Measurements from ENCODE around the gene ACOT12. TPM values are rescaled to one million over a fixed set of nuclear protein-coding genes. Genes with fewer than 3 reads are reported as not detected.
A peak's percentile ranks its signal among the peaks of the same experiment; 100 is the strongest.

The ACOT12 gene
- total and polyA plus RNA-seq, 9 of the 15 experiments (the other 6 are each of a cell fraction or from before 2014, with no cell fraction given), result 0.03 TPM; not detected in 8

DNA sequence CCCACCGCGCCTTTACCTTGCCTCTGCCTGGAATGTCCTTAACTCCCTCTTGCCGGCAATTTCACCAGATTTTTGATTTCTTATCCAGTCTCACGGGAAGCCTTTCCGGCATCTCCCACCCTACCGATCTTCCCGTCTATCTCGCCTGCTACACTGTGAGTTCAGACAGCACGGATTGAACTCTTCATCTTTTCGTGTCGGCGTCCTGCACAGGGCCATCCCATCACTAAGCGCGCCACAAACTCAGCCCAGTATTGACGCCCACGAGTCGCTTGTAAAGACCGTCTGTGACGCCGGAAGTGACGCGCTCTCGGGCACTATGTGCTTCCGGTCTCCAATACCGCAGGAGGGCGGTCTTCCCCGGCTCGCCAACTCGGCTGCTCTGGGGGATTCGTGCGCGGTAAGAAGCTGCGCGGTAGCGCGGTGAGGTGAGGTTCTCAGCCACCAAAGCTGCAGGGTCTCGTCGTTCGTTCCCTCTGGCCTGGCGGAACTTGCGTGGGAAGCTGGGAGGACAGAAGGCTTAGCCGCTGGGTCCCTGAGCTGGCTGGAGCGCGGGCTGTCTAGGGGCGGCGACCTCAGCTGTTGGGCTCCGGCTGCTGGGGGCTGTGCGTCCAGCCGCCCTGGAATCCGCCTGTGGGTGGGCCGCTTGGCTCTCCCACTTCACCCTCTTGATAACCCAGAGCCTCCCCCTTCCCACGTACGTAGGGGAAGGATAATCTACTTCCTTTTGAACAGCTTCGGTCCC, 92.5 kb downstream of the ACOT12 start, which contains the start of gene ZCCHC9 (continued):
- TF ChIP-seq RBM17 (IDR thresholded peaks at IDR 0.05; ENCODE audit: borderline replicate concordance, low read depth, low read length) (no peak), MED1 (CRISPR knock-in tag; IDR thresholded peaks at IDR 0.05; ENCODE audit: borderline replicate concordance) (no peak), KAT2B (IDR thresholded peaks at IDR 0.05; ENCODE audit: low read depth, low read length) (no peak), SMARCB1 (IDR thresholded peaks at IDR 0.05; ENCODE audit: insufficient read length, low read depth) (no peak), ZNF224 (CRISPR knock-in tag; IDR thresholded peaks at IDR 0.05) (no peak), ZNF212 (CRISPR knock-in tag; IDR thresholded peaks at IDR 0.05) (no peak), CEBPG (CRISPR knock-in tag; IDR thresholded peaks at IDR 0.05) (no peak), CEBPG (tag; conservative IDR thresholded peaks at IDR 0.05 in 1 of 2, IDR thresholded peaks at IDR 0.05 in 1 of 2) (no peak), ZNF444 (CRISPR knock-in tag; IDR thresholded peaks at IDR 0.05) (no peak)
- TF ChIP-seq, protein P1, sequence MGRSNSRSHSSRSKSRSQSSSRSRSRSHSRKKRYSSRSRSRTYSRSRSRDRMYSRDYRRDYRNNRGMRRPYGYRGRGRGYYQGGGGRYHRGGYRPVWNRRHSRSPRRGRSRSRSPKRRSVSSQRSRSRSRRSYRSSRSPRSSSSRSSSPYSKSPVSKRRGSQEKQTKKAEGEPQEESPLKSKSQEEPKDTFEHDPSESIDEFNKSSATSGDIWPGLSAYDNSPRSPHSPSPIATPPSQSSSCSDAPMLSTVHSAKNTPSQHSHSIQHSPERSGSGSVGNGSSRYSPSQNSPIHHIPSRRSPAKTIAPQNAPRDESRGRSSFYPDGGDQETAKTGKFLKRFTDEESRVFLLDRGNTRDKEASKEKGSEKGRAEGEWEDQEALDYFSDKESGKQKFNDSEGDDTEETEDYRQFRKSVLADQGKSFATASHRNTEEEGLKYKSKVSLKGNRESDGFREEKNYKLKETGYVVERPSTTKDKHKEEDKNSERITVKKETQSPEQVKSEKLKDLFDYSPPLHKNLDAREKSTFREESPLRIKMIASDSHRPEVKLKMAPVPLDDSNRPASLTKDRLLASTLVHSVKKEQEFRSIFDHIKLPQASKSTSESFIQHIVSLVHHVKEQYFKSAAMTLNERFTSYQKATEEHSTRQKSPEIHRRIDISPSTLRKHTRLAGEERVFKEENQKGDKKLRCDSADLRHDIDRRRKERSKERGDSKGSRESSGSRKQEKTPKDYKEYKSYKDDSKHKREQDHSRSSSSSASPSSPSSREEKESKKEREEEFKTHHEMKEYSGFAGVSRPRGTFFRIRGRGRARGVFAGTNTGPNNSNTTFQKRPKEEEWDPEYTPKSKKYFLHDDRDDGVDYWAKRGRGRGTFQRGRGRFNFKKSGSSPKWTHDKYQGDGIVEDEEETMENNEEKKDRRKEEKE (IDR thresholded peaks at IDR 0.05; ENCODE audit: borderline replicate concordance in 1 of 2, control insufficient read depth in 1 of 2, low read depth in 2 of 2, low read length in 1 of 2), result no peak
- TF ChIP-seq, protein P2, sequence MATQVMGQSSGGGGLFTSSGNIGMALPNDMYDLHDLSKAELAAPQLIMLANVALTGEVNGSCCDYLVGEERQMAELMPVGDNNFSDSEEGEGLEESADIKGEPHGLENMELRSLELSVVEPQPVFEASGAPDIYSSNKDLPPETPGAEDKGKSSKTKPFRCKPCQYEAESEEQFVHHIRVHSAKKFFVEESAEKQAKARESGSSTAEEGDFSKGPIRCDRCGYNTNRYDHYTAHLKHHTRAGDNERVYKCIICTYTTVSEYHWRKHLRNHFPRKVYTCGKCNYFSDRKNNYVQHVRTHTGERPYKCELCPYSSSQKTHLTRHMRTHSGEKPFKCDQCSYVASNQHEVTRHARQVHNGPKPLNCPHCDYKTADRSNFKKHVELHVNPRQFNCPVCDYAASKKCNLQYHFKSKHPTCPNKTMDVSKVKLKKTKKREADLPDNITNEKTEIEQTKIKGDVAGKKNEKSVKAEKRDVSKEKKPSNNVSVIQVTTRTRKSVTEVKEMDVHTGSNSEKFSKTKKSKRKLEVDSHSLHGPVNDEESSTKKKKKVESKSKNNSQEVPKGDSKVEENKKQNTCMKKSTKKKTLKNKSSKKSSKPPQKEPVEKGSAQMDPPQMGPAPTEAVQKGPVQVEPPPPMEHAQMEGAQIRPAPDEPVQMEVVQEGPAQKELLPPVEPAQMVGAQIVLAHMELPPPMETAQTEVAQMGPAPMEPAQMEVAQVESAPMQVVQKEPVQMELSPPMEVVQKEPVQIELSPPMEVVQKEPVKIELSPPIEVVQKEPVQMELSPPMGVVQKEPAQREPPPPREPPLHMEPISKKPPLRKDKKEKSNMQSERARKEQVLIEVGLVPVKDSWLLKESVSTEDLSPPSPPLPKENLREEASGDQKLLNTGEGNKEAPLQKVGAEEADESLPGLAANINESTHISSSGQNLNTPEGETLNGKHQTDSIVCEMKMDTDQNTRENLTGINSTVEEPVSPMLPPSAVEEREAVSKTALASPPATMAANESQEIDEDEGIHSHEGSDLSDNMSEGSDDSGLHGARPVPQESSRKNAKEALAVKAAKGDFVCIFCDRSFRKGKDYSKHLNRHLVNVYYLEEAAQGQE (IDR thresholded peaks at IDR 0.05; ENCODE audit: borderline replicate concordance), result no peak; the same call in 1 of the 2 replicates
- TF ChIP-seq, protein P2 (CRISPR knock-in tag; IDR thresholded peaks at IDR 0.05; ENCODE audit: low read depth), result 0 out of 2 replicates have a peak, but pooled peaks have one; percentile 38

Data from K562 (cell line).